Ovary (tissue), 9 donors: ENCODE measurements around the gene TEP1. TPM values are rescaled to one million over a fixed set of nuclear protein-coding genes. Genes with fewer than 3 reads are reported as not detected.

Experiments
- DNase-seq, 5 donors: peaks; one replicate each; pipeline ENCODE4 v3.0.0-alpha.2; 2019 to 2020
- H3K27ac ChIP-seq, 2 donors: fragments of 200-600 bp; one replicate each; pipeline versions ENCODE4 v1.5.1 to v1.8.0; 2019 to 2022
- H3K27me3 ChIP-seq: fragments of 200-600 bp; one replicate; pipeline ENCODE4 v1.8.0; 2022
- H3K36me3 ChIP-seq: fragments of 200-600 bp; sonication (generic); one replicate; pipeline ENCODE4 v1.5.1; 2019
- H3K4me1 ChIP-seq: one replicate; pipeline ENCODE4 v1.8.1; 2013; ENCODE audit warnings: mild to moderate bottlenecking, moderate library complexity; ENCODE audit not compliant: insufficient read depth
- H3K4me3 ChIP-seq: fragments of 200-600 bp; sonication (generic); one replicate; pipeline ENCODE4 v1.5.1; 2017
- H3K9me3 ChIP-seq, 2 donors: fragments of 200-600 bp in 1 of 2; sonication (generic) in 1 of 2; one replicate each; pipeline versions ENCODE4 v1.5.1 to v1.8.1; 2013 to 2019; ENCODE audit warnings: mild to moderate bottlenecking in 1 of 2, moderate library complexity in 1 of 2
- EP300 ChIP-seq: sonication (generic); formaldehyde crosslinking; IDR thresholded peaks from one replicate; pipeline ENCODE4 v1.6.1; 2017; ENCODE audit warnings: antibody characterized with exemption
- POLR2A ChIP-seq: fragments of 450-650 bp; IDR thresholded peaks from one replicate; pipeline ENCODE4 v1.6.1; 2017; ENCODE audit warnings: antibody characterized with exemption, mild to moderate bottlenecking, moderate library complexity
- WGBS, 3 donors: extraction: QIAGEN DNeasy Blood & Tissue Kit in 1 of 3; methylation state at CpG; one replicate each; pipeline versions ENCODE4 v1.1.5 to v1.1.7; 2013 to 2017; 5-methylcytosine and 5-hydroxymethylcytosine counted together
- intact Hi-C, 4 donors: fragments of 100-400 bp; cut with DNase I; formaldehyde crosslinking; loops; one replicate each; pipeline versions ENCODE4 v1.11.0 to v1.15.1; 2022 to 2023
- polyA plus RNA-seq, 2 donors: library from polyadenylated mRNA; stranded (reverse); fragments of 200-250 nt in 1 of 2; fragments of 350-450 nt in 1 of 2; fragmentation: Illumina TruSeq in 1 of 2; extraction: RNeasy Lipid Tissue Mini Kit (QIAGEN cat#74804) in 1 of 2; gene quantifications; one replicate each; pipeline ENCODE4 v1.2.3, GENCODE V29; 2013 to 2014
- total RNA-seq, 7 donors: library from RNA; depleted of rRNA in 2 of 7; stranded (reverse); fragments of >200 nt in 2 of 7; fragmentation: NEBNext Ultra II Directional in 3 of 7; extraction: Animal tissue kit (Norgen Biotek cat#: 25700) in 3 of 7; gene quantifications; one replicate each; pipeline versions ENCODE4 v1.1.0 to v1.2.4, GENCODE V29; 2016 to 2023
- TF ChIP-seq, protein P1 (sequence below), 3 donors: fragments of 450-650 bp in 2 of 3; fragments of 200-600 bp in 1 of 3; IDR thresholded peaks; one replicate each; pipeline versions ENCODE4 v1.5.1 to v1.8.0; 2016 to 2022; ENCODE audit warnings: antibody characterized with exemption in 3 of 3, mild to moderate bottlenecking in 1 of 3
- donor health status: DM: no; HTN: no; CAD: no; lungs with moderate emphysema.
- donor health status: DM: no; HTN: no; CAD: no.
- donor health status: Bipolar disorder and iron deficiency.
- donor health status: DM: yes; HTN: yes; CAD: no.
- donor health status: DM: no; HTN: no; CAD: no.
- donor health status: DM: yes; HTN: yes; CAD: no.

TEP1 gene
- total and polyA plus RNA-seq, 9 donors: 8.2 to 29.1 (median 18.2) TPM

DNA sequence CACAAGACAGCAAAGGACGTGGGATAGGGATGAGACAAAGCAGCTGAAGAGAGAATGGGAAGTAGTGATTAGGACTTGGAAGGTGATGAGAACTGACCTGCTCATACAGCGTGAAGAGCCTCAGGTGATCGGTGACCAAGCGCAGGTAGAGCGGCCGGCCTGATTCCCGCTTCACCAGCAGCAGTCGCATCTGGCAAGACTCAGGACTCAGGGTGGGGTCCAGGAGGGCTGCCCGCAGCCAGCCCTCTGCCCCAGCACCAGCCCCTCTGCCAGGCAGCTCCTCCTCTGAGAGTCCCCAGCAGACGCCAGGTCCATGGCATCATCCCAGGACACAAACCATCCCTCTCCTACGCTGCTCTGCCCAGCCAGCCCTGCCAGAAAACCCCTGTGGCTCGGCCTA is 30.8 kb downstream of the TEP1 start:
- WGBS, 3 donors: 92 to 95% (median 94%) methylated on average over 12 of the region's 12 CpGs
- Histone ChIP-seq H3K9me3 (no peaks in the 10 kb centered on the region), H3K27ac (no peak overlapping the region), H3K27me3 (no peaks in the 10 kb centered on the region), H3K4me1 (no peaks in the 10 kb centered on the region), H3K36me3 (peaks cover 1% of the 10 kb centered on the region), H3K4me3 (no peak overlapping the region)
- DNase-seq: no peak
- intact Hi-C loops: no loop called here
- TF ChIP-seq, protein P1, sequence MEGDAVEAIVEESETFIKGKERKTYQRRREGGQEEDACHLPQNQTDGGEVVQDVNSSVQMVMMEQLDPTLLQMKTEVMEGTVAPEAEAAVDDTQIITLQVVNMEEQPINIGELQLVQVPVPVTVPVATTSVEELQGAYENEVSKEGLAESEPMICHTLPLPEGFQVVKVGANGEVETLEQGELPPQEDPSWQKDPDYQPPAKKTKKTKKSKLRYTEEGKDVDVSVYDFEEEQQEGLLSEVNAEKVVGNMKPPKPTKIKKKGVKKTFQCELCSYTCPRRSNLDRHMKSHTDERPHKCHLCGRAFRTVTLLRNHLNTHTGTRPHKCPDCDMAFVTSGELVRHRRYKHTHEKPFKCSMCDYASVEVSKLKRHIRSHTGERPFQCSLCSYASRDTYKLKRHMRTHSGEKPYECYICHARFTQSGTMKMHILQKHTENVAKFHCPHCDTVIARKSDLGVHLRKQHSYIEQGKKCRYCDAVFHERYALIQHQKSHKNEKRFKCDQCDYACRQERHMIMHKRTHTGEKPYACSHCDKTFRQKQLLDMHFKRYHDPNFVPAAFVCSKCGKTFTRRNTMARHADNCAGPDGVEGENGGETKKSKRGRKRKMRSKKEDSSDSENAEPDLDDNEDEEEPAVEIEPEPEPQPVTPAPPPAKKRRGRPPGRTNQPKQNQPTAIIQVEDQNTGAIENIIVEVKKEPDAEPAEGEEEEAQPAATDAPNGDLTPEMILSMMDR (IDR thresholded peaks at IDR 0.05): no peak
- TF ChIP-seq EP300 (no peak), POLR2A (no peak)

DNA sequence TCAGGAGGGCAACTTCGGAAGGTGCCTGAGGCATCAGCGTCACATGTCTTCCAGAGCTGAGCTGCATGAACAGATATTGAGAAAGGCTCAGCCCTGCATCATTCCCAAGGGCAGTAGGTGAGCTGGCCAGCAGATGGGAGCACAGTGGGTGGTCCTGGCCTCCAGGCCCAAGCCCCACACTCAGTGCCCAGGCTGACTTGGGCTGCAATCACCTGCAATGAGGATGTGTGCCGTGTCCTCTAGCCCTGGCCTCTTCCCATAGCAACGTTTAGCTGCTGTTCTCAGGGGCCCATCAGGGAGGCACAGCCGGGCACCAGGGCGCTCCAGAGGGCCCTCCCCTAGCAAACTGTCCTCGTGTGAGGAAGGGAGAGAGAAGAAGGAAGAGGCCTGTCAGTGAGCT is 32.0 kb downstream of the TEP1 start:
- H3K4me3 ChIP-seq: no peak overlapping the region
- no peak overlapping the region for H3K27ac ChIP-seq
- intact Hi-C loops: no loop called here
- WGBS, 3 donors: 81 to 84% (median 81%) methylated on average over 7 of the region's 7 CpGs
- TF ChIP-seq, protein P1 (IDR thresholded peaks at IDR 0.05): no peak
- TF ChIP-seq POLR2A: no peak
- TF ChIP-seq EP300: no peak
- H3K4me1 ChIP-seq: no peaks in the 10 kb centered on the region
- H3K27me3 ChIP-seq: no peaks in the 10 kb centered on the region
- H3K36me3 ChIP-seq: no peaks in the 10 kb centered on the region
- H3K9me3 ChIP-seq: no peaks in the 10 kb centered on the region
- DNase-seq: no peak

DNA sequence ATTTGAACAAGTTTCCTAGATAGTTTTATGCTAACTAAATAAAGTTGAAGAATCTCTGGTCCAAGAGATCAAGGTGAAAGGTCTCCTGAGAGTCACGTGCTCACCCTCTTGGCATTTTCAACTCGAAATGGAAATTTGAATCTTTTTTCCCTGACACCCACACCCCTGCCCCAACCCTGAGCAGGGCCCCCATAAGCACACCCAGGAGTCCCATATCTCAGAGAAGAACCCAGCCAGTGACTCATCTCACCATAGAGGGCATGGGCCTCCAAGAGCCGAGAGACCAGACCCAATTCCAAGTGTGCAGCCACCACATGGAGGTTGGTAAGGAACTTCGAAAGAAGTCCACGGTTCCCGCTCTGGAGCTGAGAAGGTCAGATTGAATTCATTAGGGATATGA is 32.6 kb downstream of the TEP1 start:
- TF ChIP-seq POLR2A: no peak
- TF ChIP-seq, protein P1 (IDR thresholded peaks at IDR 0.05): no peak
- TF ChIP-seq EP300: no peak
- no peak for DNase-seq
- Histone ChIP-seq H3K27me3 (no peaks in the 10 kb centered on the region), H3K36me3 (no peaks in the 10 kb centered on the region), H3K4me1 (no peaks in the 10 kb centered on the region), H3K27ac (no peak overlapping the region), H3K9me3 (no peaks in the 10 kb centered on the region), H3K4me3 (no peak overlapping the region)
- intact Hi-C loops: no loop called here
- WGBS, 3 donors: 78 to 82% (median 81%) methylated on average over 6 of the region's 6 CpGs

DNA sequence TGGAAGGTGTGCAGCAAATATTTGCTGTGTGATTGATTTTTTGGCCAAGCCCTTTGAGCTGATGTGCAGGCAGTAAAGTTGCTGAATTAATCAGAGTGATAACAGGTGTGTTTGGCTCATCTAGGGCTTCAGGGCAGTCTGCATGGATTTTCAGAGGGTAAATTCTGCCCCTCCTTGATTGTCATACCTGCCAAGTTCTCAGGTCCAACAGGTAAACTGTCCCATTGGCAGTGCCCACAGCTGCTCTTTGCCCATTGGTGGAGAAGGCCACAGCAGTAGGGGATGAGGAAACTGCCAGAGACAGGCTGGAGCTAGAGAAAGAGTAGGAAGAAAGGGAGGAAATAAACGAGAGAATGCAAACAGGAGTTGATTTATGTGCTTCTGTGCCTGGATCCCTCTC is 33.6 kb downstream of the TEP1 start:
- no peak for DNase-seq
- no peaks in the 10 kb centered on the region for H3K27me3 ChIP-seq
- no peaks in the 10 kb centered on the region for H3K9me3 ChIP-seq
- no peak overlapping the region for H3K27ac ChIP-seq
- no peak overlapping the region for H3K4me3 ChIP-seq
- TF ChIP-seq EP300: no peak
- TF ChIP-seq, protein P1 (IDR thresholded peaks at IDR 0.05): no peak
- H3K36me3 ChIP-seq: no peaks in the 10 kb centered on the region
- WGBS, 3 donors: 16 to 25% (median 17%) methylated on average over 1 of the region's 1 CpG
- intact Hi-C loops: no loop called here
- no peaks in the 10 kb centered on the region for H3K4me1 ChIP-seq

DNA sequence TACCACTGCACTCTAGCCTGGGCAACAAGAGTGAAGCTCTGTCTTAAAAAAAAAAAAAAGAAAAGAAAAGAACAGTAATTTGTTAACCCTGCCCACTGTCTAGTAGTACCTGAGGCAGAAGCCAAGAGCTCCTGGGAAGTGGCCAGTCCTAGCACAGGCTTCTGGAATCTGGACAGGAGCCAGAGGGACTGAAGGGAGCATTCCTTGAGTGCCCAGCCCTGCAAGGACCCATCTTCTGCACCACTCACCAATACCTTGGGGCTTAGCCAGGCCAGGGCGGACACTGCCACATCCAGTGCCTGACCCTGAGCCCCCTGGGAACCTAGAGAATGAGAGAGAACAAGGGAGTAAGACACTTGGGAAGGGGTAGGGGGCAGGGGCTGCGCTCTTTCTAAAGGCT is 36.1 kb downstream of the TEP1 start:
- TF ChIP-seq POLR2A (no peak), EP300 (no peak)
- TF ChIP-seq, protein P1 (IDR thresholded peaks at IDR 0.05): no peak
- no peaks in the 10 kb centered on the region for H3K36me3 ChIP-seq
- H3K27me3 ChIP-seq: no peaks in the 10 kb centered on the region
- no peak overlapping the region for H3K27ac ChIP-seq
- no peaks in the 10 kb centered on the region for H3K4me1 ChIP-seq
- no peak overlapping the region for H3K4me3 ChIP-seq
- no peak for DNase-seq
- intact Hi-C loops: no loop called here
- WGBS, 3 donors: 95 to 97% (median 96%) methylated on average over 2 of the region's 2 CpGs
- no peaks in the 10 kb centered on the region for H3K9me3 ChIP-seq
